ENCODE measurements around the gene FOCAD. TPM values are rescaled to one million over a fixed set of nuclear protein-coding genes. Genes with fewer than 3 reads are reported as not detected.

Gene FOCAD
- total RNA-seq, 4 donors from 2014 or later = 15.7 to 39.9 (median 25.4) TPM

GRCh38 chr9:20823051-20823450, 139.0 kb downstream of the FOCAD start:
- Histone ChIP-seq H3K27me3 (no peaks in the 10 kb centered on the region), H3K4me1 (no peaks in the 10 kb centered on the region), H3K36me3 (no peaks in the 10 kb centered on the region), H3K4me3 (no peak overlapping the region), H3K27ac (no peak overlapping the region), H3K9me3 (no peaks in the 10 kb centered on the region)
- DNase-seq (ENCODE audit: low spot score in 2 of 2) = no peak
- TF ChIP-seq CTCF (IDR thresholded peaks at IDR 0.05) (no peak), EP300 (IDR thresholded peaks at IDR 0.05) (no peak), POLR2A (IDR thresholded peaks at IDR 0.05) (no peak)

GRCh38 chr9:20831028-20831427, 147.0 kb downstream of the FOCAD start:
- H3K27me3 ChIP-seq = no peaks in the 10 kb centered on the region
- H3K36me3 ChIP-seq = peaks cover 0 to 14% (median 0%) of the 10 kb centered on the region in 3 donors
- DNase-seq (ENCODE audit: low spot score in 2 of 2) = no peak
- H3K9me3 ChIP-seq = no peaks in the 10 kb centered on the region
- no peak overlapping the region for H3K27ac ChIP-seq
- WGBS, 2 donors = 78 to 87% methylated on average over 3 of the region's 3 CpGs
- peaks cover 0 to 12% (median 0%) of the 10 kb centered on the region in 4 donors for H3K4me1 ChIP-seq
- no peak for TF ChIP-seq EP300 (IDR thresholded peaks at IDR 0.05)
- no peak for TF ChIP-seq POLR2A (IDR thresholded peaks at IDR 0.05)
- no peak for TF ChIP-seq CTCF (IDR thresholded peaks at IDR 0.05)
- H3K4me3 ChIP-seq = no peak overlapping the region

GRCh38 chr9:20832775-20833174, 148.7 kb downstream of the FOCAD start:
- Histone ChIP-seq H3K36me3 (peaks cover 0 to 14% (median 0%) of the 10 kb centered on the region in 3 donors), H3K27me3 (no peaks in the 10 kb centered on the region), H3K4me3 (no peak overlapping the region), H3K4me1 (peaks cover 0 to 18% (median 0%) of the 10 kb centered on the region in 4 donors), H3K9me3 (no peaks in the 10 kb centered on the region), H3K27ac (no peak overlapping the region)
- 78 to 85% methylated on average over 2 of the region's 2 CpGs for WGBS, 2 donors
- DNase-seq (ENCODE audit: low spot score in 2 of 2) = no peak
- TF ChIP-seq POLR2A (IDR thresholded peaks at IDR 0.05) = no peak

- H3K27ac ChIP-seq = peak overlapping the region in 1 of 4 donors; percentile 4
- H3K4me3 ChIP-seq = no peak overlapping the region
- TF ChIP-seq POLR2A (IDR thresholded peaks at IDR 0.05) = no peak
- TF ChIP-seq CTCF (IDR thresholded peaks at IDR 0.05) = no peak
- peak in 1 of 2 donors; percentile 62 for TF ChIP-seq EP300 (IDR thresholded peaks at IDR 0.05)
- peaks cover 0 to 1% (median 0%) of the 10 kb centered on the region in 4 donors for H3K9me3 ChIP-seq
- peaks cover 0 to 7% (median 0%) of the 10 kb centered on the region in 3 donors for H3K36me3 ChIP-seq
- DNase-seq (ENCODE audit: low spot score in 2 of 2) = no peak
- peaks cover 0 to 18% (median 0%) of the 10 kb centered on the region in 4 donors for H3K4me1 ChIP-seq
- no peaks in the 10 kb centered on the region for H3K27me3 ChIP-seq
- WGBS, 2 donors = 34 to 50% methylated on average over 6 of the region's 6 CpGs
These were observed 151.6 kb downstream of the FOCAD start for GRCh38 chr9:20835377-20836286.

GRCh38 chr9:20837166-20837565, 153.1 kb downstream of the FOCAD start:
- Histone ChIP-seq H3K36me3 (peaks cover 0 to 7% (median 0%) of the 10 kb centered on the region in 3 donors), H3K4me3 (no peak overlapping the region), H3K27me3 (no peaks in the 10 kb centered on the region), H3K9me3 (peaks cover 0 to 8% (median under 1%) of the 10 kb centered on the region in 4 donors), H3K27ac (no peak overlapping the region), H3K4me1 (peaks cover 0 to 18% (median 0%) of the 10 kb centered on the region in 4 donors)
- no peak for DNase-seq (ENCODE audit: low spot score in 2 of 2)
- TF ChIP-seq EP300 (IDR thresholded peaks at IDR 0.05) (no peak), CTCF (IDR thresholded peaks at IDR 0.05) (no peak), POLR2A (IDR thresholded peaks at IDR 0.05) (no peak)
- WGBS, 2 donors = 75 to 77% methylated on average over 3 of the region's 3 CpGs
